Endothelial cell of umbilical vein (primary cell): Measurements from ENCODE around the gene DIS3L2.

Experiments
- CTCF ChIP-seq, 2 donors: IDR thresholded peaks; 1 replicate in 1 of 2; 2 replicates in 1 of 2; pipeline ENCODE4 v1.5.1; 2011; ENCODE audit warnings: low read length in 2 of 2, mild to moderate bottlenecking in 2 of 2, moderate library complexity in 2 of 2, control low read depth in 1 of 2, inconsistent platforms in 1 of 2, low read depth in 1 of 2; ENCODE audit not compliant: insufficient read depth in 1 of 2; ENCODE audit errors: extremely low read depth in 1 of 2
- EZH2 ChIP-seq: IDR thresholded peaks from 2 replicates; pipeline ENCODE4 v1.6.1; 2012; ENCODE audit warnings: borderline replicate concordance, low read depth, mild to moderate bottlenecking, moderate library complexity, low read length, inconsistent platforms; ENCODE audit not compliant: severe bottlenecking
- FOS ChIP-seq: IDR thresholded peaks from 2 replicates; pipeline ENCODE4 v1.6.1; 2011; ENCODE audit warnings: mild to moderate bottlenecking, low read length, moderate library complexity, borderline replicate concordance; ENCODE audit not compliant: insufficient read depth
- JUN ChIP-seq: IDR thresholded peaks from 2 replicates; pipeline ENCODE4 v1.6.1; 2011; ENCODE audit warnings: borderline replicate concordance, low read depth; ENCODE audit not compliant: insufficient read length, insufficient read depth
- MAX ChIP-seq: IDR thresholded peaks from 2 replicates; pipeline ENCODE4 v1.6.1; 2011; ENCODE audit not compliant: insufficient read depth, insufficient read length
- MYC ChIP-seq: IDR thresholded peaks from one replicate; pipeline ENCODE4 v1.6.1; 2011; ENCODE audit warnings: mild to moderate bottlenecking, low read depth, low read length
- POLR2A ChIP-seq: IDR thresholded peaks from 2 replicates; pipeline ENCODE4 v1.6.1; 2012; ENCODE audit warnings: low read depth, mild to moderate bottlenecking, control low read depth, low read length

- no peak for TF ChIP-seq POLR2A
- TF ChIP-seq CTCF (IDR thresholded peaks at IDR 0.05; ENCODE audit: extremely low read depth in 1 of 2, insufficient read depth in 1 of 2, low read depth in 1 of 2, low read length in 2 of 2) = no peak
- no peak for TF ChIP-seq MYC
- no peak for TF ChIP-seq EZH2
- TF ChIP-seq FOS = no peak
- TF ChIP-seq MAX = no peak
- TF ChIP-seq JUN = no peak
Measured at GRCh38 chr2:232240906-232241305, 279.4 kb downstream of the DIS3L2 start.
